ENCODE results near the gene E2F7.

Gene E2F7

DNA sequence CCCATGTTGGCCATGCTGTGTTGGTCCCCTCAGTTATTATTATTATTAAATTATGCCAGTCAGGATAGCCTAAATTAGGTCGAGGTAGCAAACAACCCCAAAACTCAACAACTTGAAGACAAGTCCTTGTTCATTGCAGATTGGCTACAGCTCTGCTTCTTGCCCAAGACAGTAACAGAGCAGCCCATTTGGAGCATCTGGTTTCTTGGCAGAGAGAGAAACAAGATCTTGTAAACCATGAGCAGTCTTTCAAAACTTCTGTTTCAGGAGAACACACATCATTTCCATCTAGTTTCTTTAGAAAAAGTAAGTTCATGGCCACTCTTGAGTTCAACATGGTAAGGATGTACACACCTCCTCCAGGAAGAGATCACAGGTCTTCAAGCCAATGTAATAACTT lies 52.3 kb downstream of the E2F7 start:
- DNase-seq = no peak

DNA sequence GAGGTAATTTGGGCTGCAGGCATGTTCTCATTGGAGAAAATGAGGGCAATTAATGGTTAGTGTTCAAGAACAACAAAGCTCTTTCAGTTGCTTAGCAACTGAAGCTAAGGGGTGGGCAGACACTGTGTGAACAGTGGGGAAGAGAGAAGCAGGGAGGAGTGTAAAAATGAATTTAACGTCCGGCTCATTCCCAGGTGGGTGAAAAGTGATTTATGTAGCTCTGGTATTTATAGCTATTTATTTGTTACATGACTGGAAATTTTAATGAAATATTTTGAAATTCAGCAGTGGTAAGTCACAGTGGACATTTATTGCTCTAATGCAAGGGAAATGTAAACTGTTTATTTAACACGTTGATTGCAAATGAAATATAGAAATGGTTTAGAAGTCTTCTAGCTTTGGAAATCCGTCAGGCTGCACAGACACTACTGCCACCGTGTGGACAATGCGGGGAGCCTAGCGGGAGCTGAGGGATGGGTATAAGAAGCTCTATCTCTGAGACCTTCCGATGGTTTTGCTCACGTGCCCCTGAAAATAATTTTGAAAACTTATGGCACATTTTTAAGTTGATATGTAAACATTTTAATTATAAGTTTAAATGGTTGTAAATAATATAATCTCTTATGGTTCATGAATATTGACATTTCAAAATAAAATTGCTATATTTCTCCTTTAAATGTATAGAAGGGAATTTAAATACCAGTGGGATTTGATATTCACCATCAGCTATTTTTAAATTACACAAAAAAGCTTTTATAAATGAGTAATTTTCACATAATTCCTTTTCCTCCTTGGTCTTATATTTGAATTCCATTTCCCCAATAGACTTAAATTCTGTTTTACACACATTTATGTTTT lies 54.4 kb downstream of the E2F7 start:
- DNase-seq = peak; percentile 23

DNA sequence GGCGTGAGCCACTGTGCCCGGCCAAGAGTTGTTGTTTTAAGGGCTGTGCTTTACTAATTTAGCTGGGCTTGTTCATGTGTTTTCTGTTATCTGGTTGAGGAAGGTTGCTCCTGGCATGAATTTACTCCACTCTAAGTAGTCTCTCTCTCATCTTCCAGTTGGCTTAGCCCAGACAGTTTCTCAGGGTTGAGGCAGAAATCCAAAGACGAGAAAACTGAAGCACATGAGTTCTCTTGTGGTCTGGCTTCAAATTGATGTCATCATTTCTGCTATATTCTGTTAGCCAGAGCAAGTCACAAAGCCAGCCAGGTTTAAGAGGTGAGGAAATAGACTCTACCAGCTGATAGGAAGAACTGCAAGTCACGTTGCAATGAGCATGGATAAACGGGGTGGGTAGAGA lies 57.9 kb downstream of the E2F7 start:
- DNase-seq = no peak

DNA sequence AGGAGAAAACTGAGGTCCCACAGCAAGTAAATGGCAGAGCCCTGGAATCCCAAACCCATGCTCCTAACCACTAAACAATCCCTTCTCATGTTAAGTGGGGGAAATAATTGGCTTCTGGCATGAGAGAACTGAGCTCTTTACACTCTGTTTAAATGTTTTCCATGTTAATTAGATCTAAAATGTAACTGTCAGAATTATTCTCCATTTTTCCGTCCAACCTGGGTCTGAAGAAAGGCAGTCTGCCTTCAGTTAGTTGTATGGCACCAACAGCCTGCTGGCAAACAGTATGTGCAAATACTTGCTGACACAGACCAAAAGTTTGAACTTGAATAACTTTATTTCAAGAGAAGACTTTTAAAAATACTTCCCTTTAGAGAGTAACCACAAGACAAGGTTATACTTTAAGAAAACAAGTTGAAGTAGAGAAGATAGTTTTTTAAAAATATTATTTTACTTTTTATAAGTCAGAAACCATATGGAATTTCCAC lies 59.7 kb downstream of the E2F7 start:
- no peak for DNase-seq

DNA sequence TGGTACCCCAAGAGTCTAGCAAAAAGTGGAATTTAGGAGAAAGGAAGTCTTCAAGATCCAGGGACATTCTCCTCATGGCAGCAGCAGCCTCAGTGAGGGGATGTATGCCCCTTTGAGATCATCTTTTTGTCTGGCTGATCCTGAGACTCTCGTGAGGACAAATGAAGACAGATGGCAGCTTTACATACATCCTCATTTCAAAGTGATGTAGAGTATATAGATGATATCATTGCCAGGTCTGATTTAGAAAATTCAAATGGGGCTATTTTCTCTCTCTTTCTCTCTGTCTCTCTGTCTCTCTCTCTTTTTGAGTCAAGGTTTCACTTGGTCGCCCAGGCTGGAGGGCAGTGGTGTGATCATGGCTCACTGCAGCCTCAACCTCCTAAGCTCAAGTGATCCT lies 61.5 kb downstream of the E2F7 start:
- no peak for DNase-seq

DNA sequence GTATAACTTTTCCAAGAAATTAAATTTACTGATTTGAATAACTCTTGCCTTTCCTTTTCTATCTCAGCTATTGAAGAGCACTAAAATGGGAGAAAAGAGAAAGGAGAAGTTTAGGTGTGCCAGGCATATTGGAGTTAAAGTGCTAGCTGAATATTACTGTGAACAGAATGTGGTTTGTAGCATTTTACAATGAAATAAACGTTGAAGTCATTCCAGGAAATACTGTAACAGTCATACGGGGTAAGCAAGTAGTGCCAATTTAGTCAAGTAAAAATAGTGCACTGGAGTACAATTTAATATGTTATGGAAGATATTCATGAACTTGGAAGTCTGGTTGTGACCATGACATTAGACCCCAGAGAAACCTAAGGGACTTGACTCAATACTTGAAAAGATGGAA lies 62.1 kb downstream of the E2F7 start:
- no peak for DNase-seq

DNA sequence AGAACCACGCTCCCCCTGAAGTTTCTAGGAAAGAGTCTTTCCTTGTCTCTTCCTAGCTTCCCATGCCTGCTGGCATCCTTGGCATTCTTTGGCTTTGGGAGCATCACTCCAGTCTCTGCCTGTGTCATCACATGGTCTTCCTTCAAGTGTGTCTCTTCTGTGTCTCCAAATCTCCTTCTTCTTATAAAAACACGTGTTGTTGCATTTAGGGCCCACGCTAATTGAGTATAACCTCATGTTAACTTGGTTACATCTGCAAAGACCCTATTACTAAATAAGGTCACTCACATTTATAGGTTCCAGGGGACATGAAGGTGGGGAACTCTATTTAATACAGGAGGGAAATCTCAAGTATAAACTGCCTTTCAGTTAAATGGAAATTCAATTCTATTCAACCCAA lies 63.0 kb downstream of the E2F7 start:
- no peak for DNase-seq

DNA sequence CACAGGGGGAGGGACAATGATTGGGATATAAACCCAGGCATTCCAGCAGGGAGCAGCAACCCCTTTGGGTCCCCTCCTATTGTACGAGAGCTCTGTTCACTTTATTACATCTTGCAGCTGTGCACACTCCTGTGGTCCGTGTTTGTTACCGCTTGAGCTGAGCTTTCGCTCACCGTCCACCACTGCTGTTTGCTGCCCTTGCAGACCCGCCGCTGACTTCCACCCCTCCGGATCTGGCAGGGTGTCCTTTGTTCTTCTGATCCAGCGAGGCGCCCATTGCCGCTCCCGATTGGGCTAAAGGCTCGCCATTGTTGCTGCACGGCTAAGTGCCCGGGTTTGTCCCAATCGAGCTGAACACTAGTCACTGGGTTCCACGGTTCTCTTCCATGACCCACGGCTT lies 64.1 kb downstream of the E2F7 start:
- no peak for DNase-seq

DNA sequence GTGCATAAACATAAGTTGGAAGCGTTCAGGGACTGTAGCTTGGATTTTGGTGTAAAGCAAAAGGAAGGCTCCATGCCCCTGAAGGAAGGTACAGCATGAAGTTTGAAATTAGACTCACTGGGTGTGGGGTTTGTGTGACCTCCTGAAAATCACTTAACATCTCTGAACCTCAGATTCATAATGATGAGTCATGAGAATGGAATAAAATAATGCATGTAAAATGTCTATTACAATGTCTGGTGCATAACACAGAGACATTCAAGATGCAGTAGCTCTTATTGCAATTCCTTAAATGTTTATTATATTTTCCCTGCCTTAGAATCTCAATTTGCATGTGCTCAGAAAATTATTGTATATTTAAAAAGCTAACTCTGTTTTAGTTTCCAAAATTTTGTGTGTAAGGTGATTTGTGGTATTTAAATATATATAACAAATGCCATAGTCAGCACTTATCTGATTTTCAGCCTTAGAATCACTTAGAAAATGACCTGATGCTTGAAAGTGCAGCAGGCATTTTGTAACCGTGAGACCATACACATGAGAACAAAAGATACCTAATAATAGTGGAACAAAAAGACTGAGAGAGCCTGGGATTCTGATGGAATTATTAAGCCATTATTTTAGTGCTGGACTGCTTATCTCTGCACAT lies 66.3 kb downstream of the E2F7 start:
- DNase-seq = no peak

DNA sequence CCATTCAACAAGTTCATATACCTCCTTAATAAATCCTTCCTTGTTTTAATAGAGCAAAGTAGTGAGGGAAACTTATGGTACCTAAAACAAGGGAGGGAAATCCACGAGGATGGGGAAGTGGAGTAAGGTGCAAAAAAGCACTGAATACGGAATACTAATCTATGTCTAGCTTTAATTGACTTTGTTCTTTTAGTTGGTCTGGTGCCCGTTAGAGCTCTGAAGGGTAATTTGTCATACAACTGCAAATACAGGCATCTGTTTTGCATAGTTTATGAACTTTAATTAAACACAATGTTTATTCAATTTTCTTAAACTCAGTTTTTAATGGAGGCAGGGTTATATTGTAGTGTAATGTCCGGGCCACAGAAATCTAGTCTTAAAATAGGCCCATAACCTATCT lies 67.0 kb downstream of the E2F7 start:
- no peak for DNase-seq

DNA sequence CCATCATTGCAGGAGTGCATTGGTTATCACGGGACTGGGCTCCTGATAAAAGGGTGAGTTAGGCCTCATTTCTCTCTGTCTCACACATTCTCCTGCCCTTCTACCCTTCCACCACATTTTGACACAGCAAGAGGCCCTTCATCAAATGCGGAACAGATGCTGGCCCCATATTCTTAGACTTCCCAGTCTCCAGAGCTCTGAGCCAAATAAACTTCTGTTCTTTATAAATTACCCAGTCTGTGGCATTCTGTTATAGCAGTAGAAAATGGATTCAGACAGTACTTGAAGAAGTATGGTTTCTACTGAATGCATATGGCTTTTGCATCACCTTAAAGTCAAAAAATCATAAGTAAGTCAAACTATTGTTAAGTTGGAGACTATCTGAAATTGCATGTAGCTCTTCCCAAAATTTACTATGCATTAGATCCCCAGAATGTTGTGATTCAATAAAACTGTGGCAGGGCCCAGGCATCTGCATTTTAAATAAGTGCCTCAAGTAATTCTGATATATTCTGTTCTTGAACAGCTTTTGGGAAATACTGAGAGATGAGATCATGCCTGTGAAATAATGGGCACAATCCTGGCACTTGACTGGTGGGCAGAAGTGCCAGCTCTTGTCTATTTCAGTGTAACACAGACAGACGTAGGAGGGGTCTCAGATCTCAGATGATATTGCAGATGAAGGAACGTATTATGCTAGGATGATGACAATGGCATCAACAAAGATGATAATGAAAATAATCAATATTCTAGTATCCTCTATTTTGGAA lies 68.2 kb downstream of the E2F7 start:
- no peak for DNase-seq

DNA sequence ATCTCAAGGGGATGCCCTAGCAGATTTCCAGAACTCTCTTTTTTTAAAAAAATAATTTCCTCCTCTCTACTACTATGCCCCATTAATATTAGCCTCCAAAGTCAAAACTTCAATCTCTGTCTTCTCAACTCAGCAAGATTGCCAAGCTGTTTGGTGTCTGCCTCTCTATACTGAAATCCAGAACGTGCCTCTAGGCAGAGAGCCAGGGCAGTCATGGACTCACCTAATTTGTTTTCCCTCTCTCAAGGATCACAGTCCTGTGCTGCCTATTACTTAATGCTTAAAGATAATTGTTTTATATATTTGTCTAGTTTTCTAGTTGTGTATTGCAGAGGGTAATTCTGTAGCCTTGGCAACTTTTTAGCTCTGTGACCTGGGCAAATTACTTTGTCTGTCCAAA lies 74.7 kb downstream of the E2F7 start:
- DNase-seq = no peak

DNA sequence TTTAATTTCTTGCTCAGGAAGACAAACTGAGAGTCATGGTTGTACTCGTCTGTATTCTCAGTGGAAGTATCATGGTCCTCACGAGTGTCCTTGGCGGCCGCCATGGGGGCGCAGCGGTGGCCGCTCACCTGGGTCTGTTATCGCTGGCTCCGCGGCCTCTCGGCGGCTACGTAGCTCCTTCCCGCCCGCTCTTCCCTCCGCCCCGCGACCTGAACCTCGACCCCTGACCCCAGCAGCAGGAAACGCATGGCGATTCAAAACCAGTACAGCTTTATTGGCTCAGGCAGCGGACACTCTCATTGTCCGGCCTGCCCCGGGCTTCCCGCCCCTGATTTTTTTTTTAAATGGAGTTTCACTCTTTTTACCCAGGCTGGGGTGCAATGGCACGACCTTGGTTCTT lies 80.8 kb downstream of the E2F7 start:
- DNase-seq = no peak

DNA sequence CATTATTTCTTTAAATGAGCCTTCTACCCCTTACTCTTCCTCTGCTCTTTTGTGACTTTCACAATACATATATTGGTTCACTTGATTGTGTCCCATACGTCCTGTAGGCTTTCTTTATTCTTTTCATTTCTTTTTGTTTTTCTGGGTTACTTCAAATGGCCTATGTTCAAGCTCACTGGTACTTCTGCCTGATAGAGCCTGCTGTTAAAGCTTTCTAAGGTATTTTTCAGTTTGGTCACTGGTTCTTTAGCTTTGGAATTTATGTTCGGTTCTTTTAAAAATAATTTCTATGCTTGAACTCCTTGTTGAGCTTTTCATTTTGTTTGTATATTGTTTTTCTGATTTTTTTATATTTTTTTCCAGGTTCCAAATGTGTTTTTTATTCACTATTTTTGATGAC lies 81.9 kb downstream of the E2F7 start:
- no peak for DNase-seq

DNA sequence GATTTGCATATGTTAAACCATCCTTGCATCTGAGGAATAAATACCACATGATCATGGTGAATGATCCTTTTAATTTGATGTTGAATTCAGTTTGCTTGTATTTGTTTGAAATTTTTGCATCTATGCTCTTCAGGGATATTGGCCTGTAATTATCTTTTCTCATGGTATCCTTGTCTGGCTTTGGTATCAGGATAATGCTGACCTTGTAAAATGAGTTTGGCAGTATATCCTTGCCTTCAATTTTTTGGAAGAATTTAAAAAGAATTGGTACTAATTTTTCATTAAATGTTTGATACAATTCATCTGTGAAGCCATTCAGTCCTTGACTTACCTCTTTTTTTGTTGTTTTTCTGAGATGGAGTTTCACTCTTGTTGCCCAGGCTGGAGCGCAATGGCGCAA lies 85.2 kb downstream of the E2F7 start:
- no peak for DNase-seq

DNA sequence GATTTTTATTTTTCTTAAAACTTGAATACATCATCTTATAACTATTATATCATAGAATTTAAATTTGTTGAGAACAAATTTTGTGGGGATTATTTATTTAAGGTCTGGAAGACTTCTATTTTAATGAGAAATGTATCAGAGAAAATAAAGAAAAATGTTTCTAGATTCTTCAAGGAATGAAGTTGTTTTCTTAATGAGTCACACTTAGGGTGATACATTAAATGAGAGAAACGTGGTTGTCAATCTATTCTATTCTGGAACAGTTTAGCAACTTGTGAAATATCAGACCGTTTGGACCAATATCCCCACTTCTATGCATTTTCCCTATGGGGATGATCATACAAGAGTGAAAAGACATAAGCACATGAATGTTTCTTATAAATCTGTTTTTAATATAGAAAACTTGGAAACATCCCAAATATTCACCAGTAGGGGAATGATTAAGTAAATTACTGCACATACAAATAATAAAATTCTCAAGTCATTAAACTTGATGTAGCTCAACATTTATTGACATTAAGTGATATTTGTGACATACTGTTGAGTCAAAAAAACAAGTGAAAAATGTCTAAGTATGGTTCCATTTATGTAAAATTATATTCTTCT lies 88.5 kb downstream of the E2F7 start:
- no peak for DNase-seq

All from NCI-H1048 (cell line).